ENCODE results near the gene APBA1.

DNA sequence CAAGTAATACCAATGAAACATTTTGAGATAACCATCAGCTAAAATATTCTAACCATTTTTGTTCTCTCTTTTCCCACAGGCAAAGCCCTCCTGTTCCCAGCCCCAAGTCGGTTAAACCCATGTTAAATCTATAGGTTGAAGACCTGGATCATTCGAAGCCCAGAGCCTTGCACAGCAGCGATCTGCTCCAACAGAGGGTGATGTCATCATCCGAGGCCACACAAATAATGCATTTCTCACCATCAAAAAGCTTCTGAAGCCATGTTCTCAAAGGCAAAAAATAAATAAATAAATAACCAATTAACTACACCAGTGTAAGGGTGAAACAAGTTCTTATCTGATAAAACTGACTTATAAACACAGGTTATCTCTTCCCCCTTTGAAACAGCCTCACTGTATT, 178.0 kb downstream of the APBA1 start:
- no peak for TF ChIP-seq CTCF (conservative IDR thresholded peaks at IDR 0.05 in 1 of 2, IDR thresholded peaks at IDR 0.05 in 1 of 2; ENCODE audit: extremely low read depth in 1 of 2, insufficient read depth in 1 of 2, low read depth in 1 of 2, low read length in 2 of 2)
- TF ChIP-seq EZH2 (IDR thresholded peaks at IDR 0.05; ENCODE audit: borderline replicate concordance, low read length) = no peak
